ENCODE measurements around the gene YPEL5. TPM values are rescaled to one million over a fixed set of nuclear protein-coding genes. Genes with fewer than 3 reads are reported as not detected.

Gene YPEL5
- total and polyA plus RNA-seq, 10 of the 15 experiments (the other 5 are each of a cell fraction or from before 2014, with no cell fraction given) = 18.8 to 47.3 (median 21.7) TPM

- DNase-seq (ENCODE audit: low read depth, low spot score) (no peak), FAIRE-seq (no peak), ATAC-seq (no peak)
- Histone ChIP-seq H3K27ac (ENCODE audit: control insufficient read depth, insufficient read depth) (no peak overlapping the region), H3K27me3 (replicated peaks in 1 of 2; ENCODE audit: control insufficient read depth in 2 of 2, insufficient read depth in 2 of 2, low read length in 1 of 2) (no peaks in the 10 kb centered on the region; a peak in 1 of 4 replicates), H3K79me2 (ENCODE audit: control insufficient read depth, insufficient read depth, low read length) (no peaks in the 10 kb centered on the region), H3K9me3 (replicated peaks; ENCODE audit: control insufficient read depth, insufficient read depth, low read length) (no peaks in the 10 kb centered on the region), H3K9ac (ENCODE audit: control insufficient read depth, insufficient read depth, low read length) (no peak overlapping the region), H3K4me3 (no peak overlapping the region), H3K4me2 (ENCODE audit: control insufficient read depth, insufficient read depth) (no peak overlapping the region), H3K4me1 (ENCODE audit: control insufficient read depth, insufficient read depth, low read length) (no peaks in the 10 kb centered on the region), H2AFZ (ENCODE audit: control insufficient read depth, low read depth, low read length) (no peak overlapping the region), H3K36me3 (ENCODE audit: control insufficient read depth in 2 of 2, insufficient read depth in 2 of 2, low read length in 1 of 2) (no peaks in the 10 kb centered on the region), H4K20me1 (ENCODE audit: control insufficient read depth, insufficient read depth) (no peaks in the 10 kb centered on the region)
- TF ChIP-seq BACH1 (IDR thresholded peaks at IDR 0.05; ENCODE audit: borderline replicate concordance) = no peak
- no peak for TF ChIP-seq E2F8 (IDR thresholded peaks at IDR 0.05; ENCODE audit: low read depth, partially characterized antibody)
- no peak for TF ChIP-seq ZNF622 (IDR thresholded peaks at IDR 0.05)
- no peak for TF ChIP-seq PAX5 (IDR thresholded peaks at IDR 0.05; ENCODE audit: borderline replicate concordance, low read depth, low read length)
- no peak for TF ChIP-seq SUZ12 (IDR thresholded peaks at IDR 0.05; ENCODE audit: unreplicated experiment)
- TF ChIP-seq NR2C2 (IDR thresholded peaks at IDR 0.05; ENCODE audit: borderline replicate concordance, control insufficient read depth, insufficient read length, low read depth) = no peak
- no peak for TF ChIP-seq GATAD2B (conservative IDR thresholded peaks at IDR 0.05; ENCODE audit: low read depth)
- TF ChIP-seq TARDBP (IDR thresholded peaks at IDR 0.05; ENCODE audit: borderline replicate concordance) = no peak
- TF ChIP-seq POU2F2 (IDR thresholded peaks at IDR 0.05; ENCODE audit: borderline replicate concordance, low read depth, low read length) = no peak
- TF ChIP-seq REST (IDR thresholded peaks at IDR 0.05; ENCODE audit: low read depth, low read length) = no peak
- no peak for TF ChIP-seq NFIC (IDR thresholded peaks at IDR 0.05; ENCODE audit: low read depth, low read length)
- TF ChIP-seq HSF1 (IDR thresholded peaks at IDR 0.05; ENCODE audit: low read depth, low read length) = no peak
- SMC1A ChIA-PET (ENCODE audit: uncharacterized antibody, unreplicated experiment) = interaction anchor here (1.1 kb wide), 1 partner anchor 487 kb away, joined by 4 read pairs; no protein-coding TSS in a partner anchor
- 28% methylated on average over 11 of the region's 11 CpGs for WGBS (ENCODE audit: insufficient coverage, insufficient replicate concordance, low lambda C conversion rate, missing lambda C conversion rate)
- RAD21 ChIA-PET (ENCODE audit: unreplicated experiment) = no interaction called here
- intact Hi-C loops (cut with micrococcal nuclease; ENCODE audit: unreplicated experiment) (no loop called here), in situ Hi-C loops (cut with MboI) (no loop called here)
- CTCF ChIA-PET = interaction anchor here (1.3 to 5.5 kb wide), 2 partner anchors 12 to 14 kb away, joined by 3 to 23 read pairs; no protein-coding TSS in a partner anchor
- BruUV-seq (replicated peaks) = no TSS peak
- POLR2A ChIA-PET = no interaction called here
Measured at GRCh38 chr2:30178618-30179434, 32.0 kb downstream of the YPEL5 start.

Measured in GM12878 (cell line).